ENCODE measurements around the gene IMMP2L. TPM values are rescaled to one million over a fixed set of nuclear protein-coding genes. Genes with fewer than 3 reads are reported as not detected.

IMMP2L gene
- 8.3 and 14.6 TPM in 2 replicates for total RNA-seq (ENCODE audit: low replicate concordance)

GRCh38 chr7:111561904-111562732 is at the start of gene IMMP2L:
TSS of gene IMMP2L (minus strand) at chr7:111562492.

GRCh38 chr7:111090846-111091245 is 471.4 kb downstream of the IMMP2L start, which contains the start of gene LRRN3:
TSS of gene LRRN3 (plus strand) at chr7:111091127. CDS start at chr7:111122773, 31,646 bp downstream.

All from smooth muscle cell of the coronary artery (primary cell).